Keratinocyte (primary cell): ENCODE results near the gene SPZ1. TPM values are rescaled to one million over a fixed set of nuclear protein-coding genes. Genes with fewer than 3 reads are reported as not detected.
A peak's percentile ranks its signal among the peaks of the same experiment; 100 is the strongest.

Experiments used
- DNase-seq: peaks from one replicate; pipeline ENCODE4 v3.0.0-alpha.2; 2011; ENCODE audit warnings: low read depth, missing footprints, low spot score
- FAIRE-seq: peaks from 2 replicates; lab custom pipeline; 2011; peaks lifted over from hg19 to GRCh38; lab: Jason Lieb, UNC
- H2AFZ ChIP-seq: 2 replicates; pipeline ENCODE4 v1.6.0; 2012; ENCODE audit warnings: low read length, control low read depth, inconsistent platforms; ENCODE audit not compliant: control insufficient read depth
- H3K27ac ChIP-seq: 2 replicates; pipeline ENCODE4 v1.5.1; 2011; ENCODE audit warnings: low read length; ENCODE audit not compliant: control insufficient read depth, insufficient read depth
- H3K27me3 ChIP-seq: 3 replicates; pipeline ENCODE4 v1.6.0; 2011; ENCODE audit warnings: low read length; ENCODE audit not compliant: control insufficient read depth, insufficient read depth; ENCODE audit errors: extremely low read depth
- H3K36me3 ChIP-seq, 2 experiments: 2 replicates in 1 of 2; 3 replicates in 1 of 2; pipeline ENCODE4 v1.5.1; 2011; ENCODE audit warnings: low read length in 2 of 2, mild to moderate bottlenecking in 1 of 2; ENCODE audit not compliant: control insufficient read depth in 2 of 2, insufficient read depth in 2 of 2; ENCODE audit errors: extremely low read depth in 1 of 2
- H3K4me1 ChIP-seq: 3 replicates; pipeline ENCODE4 v1.5.1; 2011; ENCODE audit warnings: low read length; ENCODE audit not compliant: control insufficient read depth, insufficient read depth; ENCODE audit errors: extremely low read depth
- H3K4me2 ChIP-seq: 3 replicates; pipeline ENCODE4 v1.6.0; 2011; ENCODE audit warnings: low read depth, low read length; ENCODE audit not compliant: control insufficient read depth, insufficient read depth; ENCODE audit errors: extremely low read depth
- H3K4me3 ChIP-seq, 3 experiments: fragments of 200-600 bp in 1 of 3; sonication (generic) in 1 of 3; 2 replicates in 2 of 3; 3 replicates in 1 of 3; pipeline ENCODE4 v1.5.1; 2011 to 2016; ENCODE audit warnings: low read length in 3 of 3, mild to moderate bottlenecking in 3 of 3, control low read depth in 2 of 3, inconsistent platforms in 1 of 3, low read depth in 1 of 3, mixed read lengths in 1 of 3, mixed run types in 1 of 3, moderate library complexity in 1 of 3; ENCODE audit not compliant: control insufficient read depth in 2 of 3, insufficient read depth in 2 of 3; ENCODE audit errors: extremely low read depth in 1 of 3
- H3K79me2 ChIP-seq: 2 replicates; pipeline ENCODE4 v1.6.0; 2012; ENCODE audit warnings: low read length; ENCODE audit not compliant: control insufficient read depth, insufficient read depth
- H3K9ac ChIP-seq: 3 replicates; pipeline ENCODE4 v1.6.0; 2011; ENCODE audit warnings: low read length; ENCODE audit not compliant: control insufficient read depth, insufficient read depth; ENCODE audit errors: extremely low read depth
- H3K9me1 ChIP-seq: 3 replicates; pipeline ENCODE4 v1.6.0; 2011; ENCODE audit warnings: low read length; ENCODE audit not compliant: control insufficient read depth, insufficient read depth; ENCODE audit errors: extremely low read depth
- H3K9me3 ChIP-seq: 2 replicates; pipeline ENCODE4 v1.5.1; 2012; ENCODE audit warnings: low read depth, low read length; ENCODE audit not compliant: control insufficient read depth
- H4K20me1 ChIP-seq: 3 replicates; pipeline ENCODE4 v1.6.0; 2011; ENCODE audit warnings: low read length; ENCODE audit not compliant: control insufficient read depth, insufficient read depth; ENCODE audit errors: extremely low read depth
- EZH2 ChIP-seq: IDR thresholded peaks from one replicate; pipeline ENCODE4 v1.6.1; 2012; ENCODE audit warnings: inconsistent platforms, mild to moderate bottlenecking, low read length, moderate library complexity
- dilution Hi-C: fragments of 300-500 bp; cut with MboI; formaldehyde crosslinking; loops from one replicate; pipeline ENCODE4 v1.7.0; 2020; ENCODE audit warnings: low sequenced_read_pairs; ENCODE audit not compliant: extremely low pct_ligation_motif_present
- polyA plus RNA-seq, 5 experiments: library from polyadenylated mRNA; depleted of rRNA in 3 of 5; stranded (reverse) in 3 of 5; stranded (forward) in 1 of 5; unstranded in 1 of 5; fragments of >200 nt; gene quantifications; 1 replicate in 1 of 5; 2 replicates in 3 of 5; 3 replicates in 1 of 5; pipeline versions ENCODE4 v1.2.1 to v1.2.3, GENCODE V29; 2011 to 2012; ENCODE audit warnings: missing spikeins in 2 of 5, low read depth in 1 of 5, low replicate concordance in 1 of 5
- TF ChIP-seq, protein P1 (sequence below), 3 experiments: IDR thresholded peaks in 1 of 3; conservative IDR thresholded peaks in 1 of 3; optimal IDR thresholded peaks in 1 of 3; 2 replicates in 2 of 3; 3 replicates in 1 of 3; pipeline versions ENCODE3 to v1.5.1; 2011; ENCODE audit warnings: low read length in 3 of 3, mild to moderate bottlenecking in 3 of 3, moderate library complexity in 2 of 3, control low read depth in 1 of 3, inconsistent platforms in 1 of 3; ENCODE audit not compliant: insufficient read depth in 2 of 3; ENCODE audit errors: extremely low read depth in 1 of 3

Gene SPZ1
- polyA plus RNA-seq, 1 donor (not counting 4 experiments of a cell fraction or from before 2014, with no cell fraction given) = not detected

DNA sequence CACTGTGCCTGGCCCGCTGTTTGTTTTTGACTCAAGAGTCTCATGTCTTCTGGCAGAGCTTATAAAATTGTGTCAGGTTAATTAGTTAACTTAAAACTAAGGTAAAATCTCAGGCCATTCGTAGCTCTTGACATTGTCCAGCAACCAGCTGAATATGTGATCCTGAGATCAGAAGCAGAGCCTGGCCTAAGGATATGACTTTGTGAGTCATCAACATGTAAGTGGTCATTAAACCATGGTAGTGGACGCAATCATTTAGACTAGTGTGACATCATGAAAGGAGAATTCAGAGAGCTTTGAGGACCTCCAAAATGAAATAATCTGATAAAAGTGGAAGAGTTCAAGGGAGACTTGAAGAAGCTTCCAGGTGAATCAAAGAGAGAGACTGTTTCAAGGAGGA is 23.3 kb downstream of the SPZ1 start:
- Histone ChIP-seq H3K79me2 (no peaks in the 10 kb centered on the region), H3K27ac (no peak overlapping the region), H3K27me3 (no peaks in the 10 kb centered on the region), H3K4me1 (no peaks in the 10 kb centered on the region), H3K9me1 (no peaks in the 10 kb centered on the region), H3K9ac (no peak overlapping the region), H3K4me3 (no peak overlapping the region), H3K4me2 (no peak overlapping the region), H4K20me1 (no peaks in the 10 kb centered on the region), H3K9me3 (no peaks in the 10 kb centered on the region), H2AFZ (no peak overlapping the region), H3K36me3 (no peaks in the 10 kb centered on the region)
- TF ChIP-seq, protein P1, sequence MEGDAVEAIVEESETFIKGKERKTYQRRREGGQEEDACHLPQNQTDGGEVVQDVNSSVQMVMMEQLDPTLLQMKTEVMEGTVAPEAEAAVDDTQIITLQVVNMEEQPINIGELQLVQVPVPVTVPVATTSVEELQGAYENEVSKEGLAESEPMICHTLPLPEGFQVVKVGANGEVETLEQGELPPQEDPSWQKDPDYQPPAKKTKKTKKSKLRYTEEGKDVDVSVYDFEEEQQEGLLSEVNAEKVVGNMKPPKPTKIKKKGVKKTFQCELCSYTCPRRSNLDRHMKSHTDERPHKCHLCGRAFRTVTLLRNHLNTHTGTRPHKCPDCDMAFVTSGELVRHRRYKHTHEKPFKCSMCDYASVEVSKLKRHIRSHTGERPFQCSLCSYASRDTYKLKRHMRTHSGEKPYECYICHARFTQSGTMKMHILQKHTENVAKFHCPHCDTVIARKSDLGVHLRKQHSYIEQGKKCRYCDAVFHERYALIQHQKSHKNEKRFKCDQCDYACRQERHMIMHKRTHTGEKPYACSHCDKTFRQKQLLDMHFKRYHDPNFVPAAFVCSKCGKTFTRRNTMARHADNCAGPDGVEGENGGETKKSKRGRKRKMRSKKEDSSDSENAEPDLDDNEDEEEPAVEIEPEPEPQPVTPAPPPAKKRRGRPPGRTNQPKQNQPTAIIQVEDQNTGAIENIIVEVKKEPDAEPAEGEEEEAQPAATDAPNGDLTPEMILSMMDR (optimal IDR thresholded peaks at IDR 0.05 in 1 of 3, IDR thresholded peaks at IDR 0.05 in 1 of 3, conservative IDR thresholded peaks at IDR 0.05 in 1 of 3; ENCODE audit: extremely low read depth in 1 of 3, insufficient read depth in 2 of 3, low read length in 3 of 3) = no peak
- TF ChIP-seq EZH2 = no peak
- dilution Hi-C loops = no loop called here
- DNase-seq = no peak
- FAIRE-seq = no peak

DNA sequence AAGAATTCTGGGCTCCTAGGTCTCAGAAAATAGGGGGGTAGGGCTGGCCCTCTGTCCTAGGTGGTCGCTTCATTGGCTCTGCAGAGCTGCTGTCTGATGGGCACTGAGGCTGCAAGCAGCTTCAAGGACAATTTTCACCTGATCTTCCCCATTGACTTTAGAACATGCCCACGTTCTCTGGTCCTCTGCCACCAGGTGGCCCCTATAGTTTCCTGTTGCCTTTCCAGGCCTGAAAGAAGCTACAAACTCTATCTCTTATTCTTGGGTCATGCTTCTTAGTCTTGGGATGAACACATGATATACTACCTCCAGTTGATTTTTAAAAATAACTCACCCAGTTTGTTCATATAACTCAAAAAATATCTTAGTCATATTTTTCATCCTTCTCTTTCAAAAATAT is 26.3 kb downstream of the SPZ1 start:
- Histone ChIP-seq H3K36me3 (no peaks in the 10 kb centered on the region), H3K9me1 (no peaks in the 10 kb centered on the region), H4K20me1 (no peaks in the 10 kb centered on the region), H3K27ac (no peak overlapping the region), H3K4me3 (no peak overlapping the region), H3K9ac (no peak overlapping the region), H3K9me3 (no peaks in the 10 kb centered on the region), H3K4me1 (no peaks in the 10 kb centered on the region), H3K4me2 (no peak overlapping the region), H3K79me2 (no peaks in the 10 kb centered on the region), H2AFZ (no peak overlapping the region), H3K27me3 (no peaks in the 10 kb centered on the region)
- FAIRE-seq = no peak
- dilution Hi-C loops = no loop called here
- DNase-seq = no peak
- TF ChIP-seq, protein P1 (optimal IDR thresholded peaks at IDR 0.05 in 1 of 3, IDR thresholded peaks at IDR 0.05 in 1 of 3, conservative IDR thresholded peaks at IDR 0.05 in 1 of 3; ENCODE audit: extremely low read depth in 1 of 3, insufficient read depth in 2 of 3, low read length in 3 of 3) = peak; percentile 30 to 62 (median 55)
- no peak for TF ChIP-seq EZH2
